Esophagus muscularis mucosa (tissue), 4 donors: ENCODE measurements around the gene ZIC4. TPM values are rescaled to one million over a fixed set of nuclear protein-coding genes. Genes with fewer than 3 reads are reported as not detected.
A peak's percentile ranks its signal among the peaks of the same experiment; 100 is the strongest.

ENCODE experiments used
- DNase-seq: peaks from one replicate; pipeline ENCODE4 v3.0.0-alpha.2; 2017; ENCODE audit errors: extremely low spot score
- H3K27ac ChIP-seq, 4 donors: fragments of 200-600 bp; sonication (generic); replicated peaks in 1 of 4; 1 replicate in 3 of 4; 2 replicates in 1 of 4; pipeline ENCODE4 v1.5.1; 2016 to 2019; ENCODE audit warnings: mild to moderate bottlenecking in 1 of 4
- H3K27me3 ChIP-seq, 4 donors: fragments of 200-600 bp; sonication (generic); one replicate each; pipeline versions ENCODE4 v1.5.1 to v1.6.0; 2016 to 2019
- H3K36me3 ChIP-seq, 4 donors: fragments of 200-600 bp; sonication (generic); one replicate each; pipeline ENCODE4 v1.5.1; 2016 to 2019
- H3K4me1 ChIP-seq, 4 donors: fragments of 200-600 bp; sonication (generic); one replicate each; pipeline ENCODE4 v1.5.1; 2016 to 2019
- H3K4me3 ChIP-seq, 4 donors: fragments of 200-600 bp; sonication (generic); 1 replicate in 2 of 4; 2 replicates in 2 of 4; pipeline ENCODE4 v1.5.1; 2016 to 2019; ENCODE audit warnings: mild to moderate bottlenecking in 4 of 4, moderate library complexity in 1 of 4
- H3K9me3 ChIP-seq, 4 donors: fragments of 200-600 bp; sonication (generic); 1 replicate in 3 of 4; 2 replicates in 1 of 4; pipeline ENCODE4 v1.5.1; 2016 to 2019
- EP300 ChIP-seq: sonication (generic); formaldehyde crosslinking; IDR thresholded peaks from one replicate; pipeline ENCODE4 v1.6.1; 2017; ENCODE audit warnings: antibody characterized with exemption
- POLR2A ChIP-seq: fragments of 450-650 bp; IDR thresholded peaks from one replicate; pipeline ENCODE4 v1.6.1; 2017; ENCODE audit warnings: antibody characterized with exemption, moderate library complexity, mild to moderate bottlenecking, low read depth
- POLR2AphosphoS5 ChIP-seq, 2 donors: sonication (generic); formaldehyde crosslinking; IDR thresholded peaks; one replicate each; pipeline ENCODE4 v1.6.1; 2017; ENCODE audit warnings: antibody characterized with exemption in 2 of 2
- WGBS: methylation state at CpG from one replicate; pipeline ENCODE4 v1.1.5; 2018; 5-methylcytosine and 5-hydroxymethylcytosine counted together
- intact Hi-C: fragments of 100-400 bp; cut with DNase I; formaldehyde crosslinking; loops from one replicate; pipeline ENCODE4 v1.15.1; 2023
- total RNA-seq, 4 donors: library from RNA; depleted of rRNA; stranded (reverse); fragments of >200 nt; gene quantifications; one replicate each; pipeline versions ENCODE4 v1.1.0 to v1.2.1, GENCODE V29; 2016
- TF ChIP-seq, protein P1 (sequence below), 3 experiments: fragments of 200-600 bp in 2 of 3; fragments of 450-650 bp in 1 of 3; sonication (generic) in 2 of 3; IDR thresholded peaks; one replicate each; pipeline ENCODE4 v1.5.1; 2017 to 2019; ENCODE audit warnings: antibody characterized with exemption in 3 of 3, mild to moderate bottlenecking in 2 of 3, moderate library complexity in 1 of 3

The ZIC4 gene
- not detected for total RNA-seq

- DNase-seq, result peak; percentile 57
- 7% methylated on average over 22 of the region's 25 CpGs for WGBS
- Histone ChIP-seq H3K27ac (no peak within 1 kb of the TSS), H3K4me1 (peaks cover 25 to 64% (median 43%) of the 10 kb centered on the region in 4 donors), H3K4me3 (peak within 1 kb of the TSS in 1 of 4 donors; percentile 30), H3K9me3 (no peaks in the 10 kb centered on the region), H3K27me3 (peaks cover 9 to 100% (median 70%) of the 10 kb centered on the region in 4 donors), H3K36me3 (no peaks in the 10 kb centered on the region)
- no peak for TF ChIP-seq EP300
- TF ChIP-seq, protein P1, sequence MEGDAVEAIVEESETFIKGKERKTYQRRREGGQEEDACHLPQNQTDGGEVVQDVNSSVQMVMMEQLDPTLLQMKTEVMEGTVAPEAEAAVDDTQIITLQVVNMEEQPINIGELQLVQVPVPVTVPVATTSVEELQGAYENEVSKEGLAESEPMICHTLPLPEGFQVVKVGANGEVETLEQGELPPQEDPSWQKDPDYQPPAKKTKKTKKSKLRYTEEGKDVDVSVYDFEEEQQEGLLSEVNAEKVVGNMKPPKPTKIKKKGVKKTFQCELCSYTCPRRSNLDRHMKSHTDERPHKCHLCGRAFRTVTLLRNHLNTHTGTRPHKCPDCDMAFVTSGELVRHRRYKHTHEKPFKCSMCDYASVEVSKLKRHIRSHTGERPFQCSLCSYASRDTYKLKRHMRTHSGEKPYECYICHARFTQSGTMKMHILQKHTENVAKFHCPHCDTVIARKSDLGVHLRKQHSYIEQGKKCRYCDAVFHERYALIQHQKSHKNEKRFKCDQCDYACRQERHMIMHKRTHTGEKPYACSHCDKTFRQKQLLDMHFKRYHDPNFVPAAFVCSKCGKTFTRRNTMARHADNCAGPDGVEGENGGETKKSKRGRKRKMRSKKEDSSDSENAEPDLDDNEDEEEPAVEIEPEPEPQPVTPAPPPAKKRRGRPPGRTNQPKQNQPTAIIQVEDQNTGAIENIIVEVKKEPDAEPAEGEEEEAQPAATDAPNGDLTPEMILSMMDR (IDR thresholded peaks at IDR 0.05), result no peak
- TF ChIP-seq POLR2A, result no peak
- TF ChIP-seq POLR2AphosphoS5 (IDR thresholded peaks at IDR 0.05), result no peak
- intact Hi-C loops, result no loop called here
Measured at GRCh38 chr3:147406028-147406931, at the start of gene ZIC4. Gene ZIC4 (minus strand): TSS chr3:147406543. CDS start chr3:147402797, 3,746 bp downstream.

DNA sequence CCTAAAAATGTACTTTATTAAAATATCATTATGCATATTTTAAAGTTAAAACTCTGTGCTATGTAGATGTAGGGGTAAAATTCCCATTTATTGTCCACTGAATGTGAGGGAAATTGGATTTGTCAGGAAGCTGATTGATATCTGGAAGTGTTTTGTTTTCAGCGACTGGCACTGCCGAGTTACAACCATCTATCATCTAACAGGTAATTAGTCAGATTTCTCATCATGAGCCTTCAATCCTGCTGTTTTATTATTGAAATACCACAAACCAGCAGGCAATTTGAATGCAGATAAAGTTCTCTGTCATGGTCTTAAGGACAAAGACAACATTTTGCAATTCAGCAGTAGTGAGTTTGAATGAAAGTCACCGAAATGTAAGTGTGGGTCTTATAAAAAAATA lies 43.3 kb upstream of the ZIC4 start:
- Histone ChIP-seq H3K4me1 (no peaks in the 10 kb centered on the region), H3K27ac (no peak overlapping the region), H3K4me3 (no peak overlapping the region), H3K27me3 (peaks cover 0 to 7% (median 0%) of the 10 kb centered on the region in 4 donors), H3K9me3 (no peaks in the 10 kb centered on the region), H3K36me3 (no peaks in the 10 kb centered on the region)
- intact Hi-C loops, result no loop called here
- 28% methylated on average over 3 of the region's 3 CpGs for WGBS
- no peak for DNase-seq
- no peak for TF ChIP-seq EP300
- TF ChIP-seq POLR2A, result no peak
- TF ChIP-seq, protein P1 (IDR thresholded peaks at IDR 0.05), result no peak
- TF ChIP-seq POLR2AphosphoS5 (IDR thresholded peaks at IDR 0.05), result no peak

DNA sequence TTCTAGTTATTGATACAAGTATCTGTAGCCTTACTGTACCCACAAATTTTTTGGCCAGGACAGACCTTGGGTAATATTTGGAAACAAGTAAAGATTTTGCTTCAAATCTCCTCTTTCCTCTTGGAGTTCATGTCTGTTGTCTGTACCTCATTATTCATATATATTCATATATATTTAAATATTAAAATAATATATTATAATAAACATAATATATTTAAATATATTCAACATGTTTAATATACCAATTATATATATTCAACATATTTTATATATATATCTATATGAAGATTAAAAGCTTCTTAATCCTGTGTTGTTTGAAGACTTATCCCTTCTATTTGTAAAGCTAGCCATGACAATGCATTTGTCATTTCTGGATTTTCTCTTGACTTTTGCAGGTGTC lies 40.9 kb upstream of the ZIC4 start:
- TF ChIP-seq POLR2AphosphoS5 (IDR thresholded peaks at IDR 0.05) (no peak), EP300 (no peak), POLR2A (no peak)
- TF ChIP-seq, protein P1 (IDR thresholded peaks at IDR 0.05), result no peak
- Histone ChIP-seq H3K4me3 (no peak overlapping the region), H3K4me1 (no peaks in the 10 kb centered on the region), H3K27ac (no peak overlapping the region), H3K27me3 (peaks cover 0 to 3% (median 0%) of the 10 kb centered on the region in 4 donors), H3K9me3 (no peaks in the 10 kb centered on the region), H3K36me3 (no peaks in the 10 kb centered on the region)
- intact Hi-C loops, result no loop called here
- no peak for DNase-seq

DNA sequence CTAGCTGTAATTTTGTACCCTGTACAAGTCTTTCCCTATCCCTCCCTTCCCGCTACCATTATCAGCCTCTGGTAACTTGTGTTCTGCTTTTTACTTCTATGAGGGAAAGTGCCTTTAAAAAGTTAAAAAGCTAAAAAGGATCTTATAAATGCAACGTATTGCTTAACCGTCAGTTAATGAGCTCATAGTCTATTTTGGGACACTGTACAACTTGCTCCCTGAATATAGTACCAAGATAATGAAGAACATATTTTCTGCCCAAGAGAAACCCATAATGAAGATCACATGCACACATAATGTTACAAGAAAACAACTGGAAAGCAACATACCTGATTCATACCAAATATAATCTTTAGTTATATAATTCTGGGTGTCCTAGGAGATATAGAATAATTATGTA lies 25.4 kb upstream of the ZIC4 start:
- H3K27me3 ChIP-seq, result peaks cover 0 to 29% (median 0%) of the 10 kb centered on the region in 4 donors
- intact Hi-C loops, result no loop called here
- TF ChIP-seq POLR2AphosphoS5 (IDR thresholded peaks at IDR 0.05), result no peak
- TF ChIP-seq, protein P1 (IDR thresholded peaks at IDR 0.05), result no peak
- TF ChIP-seq POLR2A, result no peak
- no peak for TF ChIP-seq EP300
- no peaks in the 10 kb centered on the region for H3K4me1 ChIP-seq
- no peak overlapping the region for H3K27ac ChIP-seq
- H3K9me3 ChIP-seq, result no peaks in the 10 kb centered on the region
- WGBS, result 70% methylated on average over 3 of the region's 3 CpGs
- H3K36me3 ChIP-seq, result no peaks in the 10 kb centered on the region
- DNase-seq, result no peak
- H3K4me3 ChIP-seq, result no peak overlapping the region
